Measurements from ENCODE around the gene SHISA7. TPM values are rescaled to one million over a fixed set of nuclear protein-coding genes. Genes with fewer than 3 reads are reported as not detected.
A peak's percentile ranks its signal among the peaks of the same experiment; 100 is the strongest.

The SHISA7 gene
- total RNA-seq, 1 experiment from 2014 or later = not detected

DNA sequence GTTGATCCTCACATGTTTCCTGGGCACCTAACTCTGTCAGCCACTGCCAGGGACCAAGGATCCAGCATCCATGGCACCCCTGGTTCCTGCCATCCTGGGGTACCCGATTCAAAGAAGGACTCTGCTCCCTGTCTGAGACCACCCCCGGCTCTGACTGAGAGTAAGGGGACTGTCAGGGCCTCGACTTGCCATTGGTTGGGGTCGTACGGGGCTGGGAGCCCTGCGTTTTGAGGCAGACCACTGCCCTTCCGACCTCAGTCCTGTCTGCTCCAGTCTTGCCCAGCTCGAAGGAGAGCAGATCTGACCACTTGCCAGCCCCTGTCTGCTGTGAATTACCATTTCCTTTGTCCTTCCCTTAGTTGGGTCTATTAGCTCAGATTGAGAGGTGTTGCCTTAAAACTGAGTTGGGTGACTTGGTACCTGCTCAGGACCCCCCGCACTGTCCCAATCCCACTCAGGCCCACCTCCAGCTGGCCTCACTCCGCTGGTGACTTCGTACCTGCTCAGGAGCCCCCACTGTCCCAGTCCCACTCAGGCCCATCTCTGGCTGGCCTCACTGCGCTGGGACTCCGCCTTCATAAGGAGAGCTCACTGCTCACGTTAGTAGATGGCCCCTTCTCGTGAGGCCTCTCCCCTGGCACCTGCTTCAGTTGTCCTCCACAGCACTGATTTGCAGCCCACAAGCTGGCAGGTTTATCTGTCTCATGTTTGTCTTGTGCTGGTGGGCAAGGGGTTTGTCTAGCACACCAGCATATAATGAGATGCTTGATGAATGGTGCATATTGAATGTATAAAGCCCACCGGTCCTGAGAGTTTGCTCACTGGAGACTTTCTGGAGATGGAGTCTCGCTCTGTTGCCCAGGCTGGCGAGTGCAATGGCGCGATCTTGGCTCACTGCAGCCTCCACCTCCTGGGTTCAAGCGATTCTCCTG lies 53.4 kb downstream of the SHISA7 start:
- H2AFZ ChIP-seq (ENCODE audit: low read length) = no peak overlapping the region
- TF ChIP-seq EZH2phosphoT487 (IDR thresholded peaks at IDR 0.05; ENCODE audit: borderline replicate concordance, low read length) (no peak), EZH2 (IDR thresholded peaks at IDR 0.05; ENCODE audit: low read length, unreplicated experiment) (no peak)
- TF ChIP-seq, protein P1, sequence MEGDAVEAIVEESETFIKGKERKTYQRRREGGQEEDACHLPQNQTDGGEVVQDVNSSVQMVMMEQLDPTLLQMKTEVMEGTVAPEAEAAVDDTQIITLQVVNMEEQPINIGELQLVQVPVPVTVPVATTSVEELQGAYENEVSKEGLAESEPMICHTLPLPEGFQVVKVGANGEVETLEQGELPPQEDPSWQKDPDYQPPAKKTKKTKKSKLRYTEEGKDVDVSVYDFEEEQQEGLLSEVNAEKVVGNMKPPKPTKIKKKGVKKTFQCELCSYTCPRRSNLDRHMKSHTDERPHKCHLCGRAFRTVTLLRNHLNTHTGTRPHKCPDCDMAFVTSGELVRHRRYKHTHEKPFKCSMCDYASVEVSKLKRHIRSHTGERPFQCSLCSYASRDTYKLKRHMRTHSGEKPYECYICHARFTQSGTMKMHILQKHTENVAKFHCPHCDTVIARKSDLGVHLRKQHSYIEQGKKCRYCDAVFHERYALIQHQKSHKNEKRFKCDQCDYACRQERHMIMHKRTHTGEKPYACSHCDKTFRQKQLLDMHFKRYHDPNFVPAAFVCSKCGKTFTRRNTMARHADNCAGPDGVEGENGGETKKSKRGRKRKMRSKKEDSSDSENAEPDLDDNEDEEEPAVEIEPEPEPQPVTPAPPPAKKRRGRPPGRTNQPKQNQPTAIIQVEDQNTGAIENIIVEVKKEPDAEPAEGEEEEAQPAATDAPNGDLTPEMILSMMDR (conservative IDR thresholded peaks at IDR 0.05; ENCODE audit: low read depth, low read length) = no peak
- H3K4me3 ChIP-seq (ENCODE audit: low read length) = no peak overlapping the region
- H3K9me3 ChIP-seq (ENCODE audit: low read length) = no peaks in the 10 kb centered on the region
- H3K27ac ChIP-seq (ENCODE audit: low read length) = no peak overlapping the region
- ChIA-PET CTCF (no interaction called here), POLR2A (ENCODE audit: unreplicated experiment) (no interaction called here)
- peaks cover 36% of the 10 kb centered on the region for H3K36me3 ChIP-seq (ENCODE audit: low read depth, low read length)
- H3K9me2 ChIP-seq (replicated peaks; ENCODE audit: low read length) = no peaks in the 10 kb centered on the region
- H3F3A ChIP-seq (ENCODE audit: low read length, unreplicated experiment) = peaks cover 7% of the 10 kb centered on the region
- intact Hi-C loops (cut with micrococcal nuclease) = loop anchor here (5.0 to 10.0 kb wide), 2 partner anchors 97 to 175 kb away; no protein-coding TSS in a partner anchor
- H3K4me1 ChIP-seq (ENCODE audit: insufficient read depth, low read length) = peaks cover 23% of the 10 kb centered on the region
- H3K4me2 ChIP-seq (ENCODE audit: low read length) = no peak overlapping the region
- ATAC-seq = no peak
- peaks cover 45% of the 10 kb centered on the region for H3K79me2 ChIP-seq (ENCODE audit: low read length)
- H4K20me1 ChIP-seq (ENCODE audit: low read length) = peaks cover 54% of the 10 kb centered on the region
- no peaks in the 10 kb centered on the region for H3K27me3 ChIP-seq (ENCODE audit: low read length)
- BruUV-seq (replicated peaks) = no TSS peak
- no peak for DNase-seq
- no peak overlapping the region for H3K9ac ChIP-seq (ENCODE audit: low read length)

DNA sequence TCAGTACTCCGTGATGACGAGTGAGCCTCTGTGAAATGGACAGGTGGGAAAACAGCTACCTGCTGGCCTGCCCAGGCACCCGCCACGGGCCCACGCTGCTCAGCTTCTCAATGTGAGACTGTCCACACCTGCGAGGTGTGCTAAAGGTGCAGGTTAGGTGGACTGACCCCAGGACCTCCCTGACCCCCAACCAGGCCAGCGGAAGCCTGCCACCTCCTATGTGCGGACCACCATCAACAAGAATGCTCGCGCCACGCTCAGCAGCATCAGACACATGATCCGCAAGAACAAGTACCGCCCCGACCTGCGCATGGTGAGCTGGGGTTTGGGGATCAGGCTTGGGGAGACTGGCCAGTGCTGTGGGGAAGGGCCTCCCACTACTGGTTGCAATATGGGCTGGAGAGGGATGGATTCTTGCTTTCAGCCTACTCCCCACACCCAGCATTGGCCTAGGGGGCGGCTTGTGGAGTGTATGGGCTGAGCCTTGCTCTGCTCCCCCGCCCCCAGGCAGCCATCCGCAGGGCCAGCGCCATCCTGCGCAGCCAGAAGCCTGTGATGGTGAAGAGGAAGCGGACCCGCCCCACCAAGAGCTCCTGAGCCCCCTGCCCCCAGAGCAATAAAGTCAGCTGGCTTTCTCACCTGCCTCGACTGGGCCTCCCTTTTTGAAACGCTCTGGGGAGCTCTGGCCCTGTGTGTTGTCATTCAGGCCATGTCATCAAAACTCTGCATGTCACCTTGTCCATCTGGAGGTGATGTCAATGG lies 55.2 kb downstream of the SHISA7 start:
- Histone ChIP-seq H2AFZ (ENCODE audit: low read length) (no peak overlapping the region), H3K27me3 (ENCODE audit: low read length) (no peaks in the 10 kb centered on the region), H3K27ac (ENCODE audit: low read length) (no peak overlapping the region), H3K9me3 (ENCODE audit: low read length) (no peaks in the 10 kb centered on the region), H3K79me2 (ENCODE audit: low read length) (peaks cover 56% of the 10 kb centered on the region), H4K20me1 (ENCODE audit: low read length) (peaks cover 54% of the 10 kb centered on the region), H3K4me3 (ENCODE audit: low read length) (peak overlapping the region; percentile 98), H3K9ac (ENCODE audit: low read length) (peak overlapping the region; percentile 95), H3K36me3 (ENCODE audit: low read depth, low read length) (peaks cover 36% of the 10 kb centered on the region), H3F3A (ENCODE audit: low read length, unreplicated experiment) (peaks cover 7% of the 10 kb centered on the region), H3K4me1 (ENCODE audit: insufficient read depth, low read length) (peaks cover 32% of the 10 kb centered on the region), H3K4me2 (ENCODE audit: low read length) (peak overlapping the region; percentile 90), H3K9me2 (replicated peaks; ENCODE audit: low read length) (no peaks in the 10 kb centered on the region)
- intact Hi-C loops (cut with micrococcal nuclease) = loop anchor here (5.0 to 10.0 kb wide), 2 partner anchors 96 to 173 kb away; no protein-coding TSS in a partner anchor
- ATAC-seq = no peak
- DNase-seq = no peak
- ChIA-PET POLR2A (ENCODE audit: unreplicated experiment) (no interaction called here), CTCF (no interaction called here)
- TF ChIP-seq, protein P1 (conservative IDR thresholded peaks at IDR 0.05; ENCODE audit: low read depth, low read length) = no peak
- TF ChIP-seq EZH2phosphoT487 (IDR thresholded peaks at IDR 0.05; ENCODE audit: borderline replicate concordance, low read length) (no peak), EZH2 (IDR thresholded peaks at IDR 0.05; ENCODE audit: low read length, unreplicated experiment) (no peak)
- BruUV-seq (replicated peaks) = no TSS peak
